DMS 273 treated with DMSO at 0.1 percent for 48 hours (cell line): Measurements from ENCODE around the gene IFNAR1.
A peak's percentile ranks its signal among the peaks of the same experiment; 100 is the strongest.
"Not testable (repeated sequence)": the region's sequence is repeated elsewhere in the genome, so short reads cannot be mapped to it uniquely, and the experiment has no call there.

ENCODE experiments used
- DNase-seq: peaks from one replicate; lab custom pipeline; 2025; lab: John Stamatoyannopoulos, UW

The IFNAR1 gene

GRCh38 chr21:33308586-33309490, 15.9 kb upstream of the IFNAR1 start:
- DNase-seq: peak; percentile 95

GRCh38 chr21:33309778-33310177, 15.0 kb upstream of the IFNAR1 start:
- DNase-seq: no peak

- DNase-seq: no peak
Measured at GRCh38 chr21:33312121-33312520, 12.6 kb upstream of the IFNAR1 start.

GRCh38 chr21:33313183-33313582, 11.6 kb upstream of the IFNAR1 start:
- DNase-seq: no peak

- DNase-seq: no peak
Measured at GRCh38 chr21:33313611-33314010, 11.2 kb upstream of the IFNAR1 start.

- DNase-seq: no peak
Measured at GRCh38 chr21:33314111-33314510, 10.7 kb upstream of the IFNAR1 start.

- no peak for DNase-seq
Measured at GRCh38 chr21:33315946-33316710, 8.6 kb upstream of the IFNAR1 start.

GRCh38 chr21:33317145-33317544, 7.6 kb upstream of the IFNAR1 start:
- no peak for DNase-seq

GRCh38 chr21:33317786-33318486, 6.8 kb upstream of the IFNAR1 start:
- DNase-seq: no peak

- DNase-seq: not testable (repeated sequence)
Measured at GRCh38 chr21:33321005-33321404, 3.8 kb upstream of the IFNAR1 start.

- not testable (repeated sequence) for DNase-seq
Measured at GRCh38 chr21:33323610-33324009, 1.2 kb upstream of the IFNAR1 start.

- no peak for DNase-seq
Measured at GRCh38 chr21:33325222-33326067, 675 bp downstream of the IFNAR1 start.

GRCh38 chr21:33327326-33327725, 2.6 kb downstream of the IFNAR1 start:
- DNase-seq: no peak

GRCh38 chr21:33327792-33328433, 3.1 kb downstream of the IFNAR1 start:
- DNase-seq: no peak

- no peak for DNase-seq
Measured at GRCh38 chr21:33330726-33331125, 6.0 kb downstream of the IFNAR1 start.

GRCh38 chr21:33332143-33332542, 7.4 kb downstream of the IFNAR1 start:
- DNase-seq: no peak

- DNase-seq: no peak
Measured at GRCh38 chr21:33334191-33334590, 9.4 kb downstream of the IFNAR1 start.

GRCh38 chr21:33334824-33335223, 10.1 kb downstream of the IFNAR1 start:
- DNase-seq: no peak

GRCh38 chr21:33339135-33339534, 14.4 kb downstream of the IFNAR1 start:
- DNase-seq: no peak

GRCh38 chr21:33339918-33340317, 15.1 kb downstream of the IFNAR1 start:
- DNase-seq: no peak

- DNase-seq: no peak
Measured at GRCh38 chr21:33345751-33346238, 21.0 kb downstream of the IFNAR1 start.
